H1 (cell line): ENCODE measurements around the gene RASAL2. TPM values are rescaled to one million over a fixed set of nuclear protein-coding genes. Genes with fewer than 3 reads are reported as not detected.

ENCODE experiments used
- CTCF ChIA-PET: fragments of 300-600 bp; sonication (Branson Sonifier 250); formaldehyde crosslinking; loops from one replicate; lab custom pipeline; 2021; ENCODE audit not compliant: partially characterized antibody; lab: Charles Lee
- POLR2A ChIA-PET: fragments of 300-600 bp; sonication (Branson Sonifier 250); formaldehyde crosslinking; loops from one replicate; lab custom pipeline; 2021; ENCODE audit warnings: inconsistent platforms; ENCODE audit not compliant: partially characterized antibody; lab: Charles Lee
- DNase-seq, 2 experiments: peaks; one replicate each; pipeline versions ENCODE4 v3.0.0 to v3.0.0-alpha.2; 2010 to 2022; ENCODE audit warnings: low spot score in 2 of 2, low read depth in 1 of 2, mixed read lengths in 1 of 2
- FAIRE-seq: peaks from 2 replicates; lab custom pipeline; 2011; peaks lifted over from hg19 to GRCh38; lab: Jason Lieb, UNC
- H2AFZ ChIP-seq: 2 replicates; pipeline ENCODE4 v1.8.1; 2012; ENCODE audit warnings: low read length, inconsistent platforms
- H2AK5ac ChIP-seq: 2 replicates; pipeline ENCODE4 v1.6.1; 2013; ENCODE audit warnings: low read depth, low read length
- H2BK120ac ChIP-seq: replicated peaks from 2 replicates; pipeline ENCODE3; 2013; ENCODE audit warnings: low read depth, low read length, inconsistent platforms
- H2BK12ac ChIP-seq: 2 replicates; pipeline ENCODE4 v1.6.1; 2013; ENCODE audit warnings: low read depth, low read length
- H2BK15ac ChIP-seq: 2 replicates; pipeline ENCODE4 v1.6.1; 2013; ENCODE audit warnings: low read length
- H2BK20ac ChIP-seq: 2 replicates; pipeline ENCODE4 v1.6.1; 2013; ENCODE audit warnings: low read length
- H2BK5ac ChIP-seq: 2 replicates; pipeline ENCODE4 v1.6.1; 2013; ENCODE audit warnings: low read depth, low read length
- H3K14ac ChIP-seq: 2 replicates; pipeline ENCODE4 v1.6.1; 2013; ENCODE audit warnings: inconsistent platforms; ENCODE audit not compliant: insufficient read length
- H3K18ac ChIP-seq: 2 replicates; pipeline ENCODE4 v1.6.1; 2013; ENCODE audit warnings: low read length; ENCODE audit errors: extremely low read depth
- H3K23ac ChIP-seq: 2 replicates; pipeline ENCODE4 v1.6.1; 2013; ENCODE audit warnings: inconsistent platforms; ENCODE audit not compliant: insufficient read length
- H3K23me2 ChIP-seq: 2 replicates; pipeline ENCODE4 v1.6.1; 2013; ENCODE audit warnings: low read depth, low read length
- H3K27ac ChIP-seq: 2 replicates; pipeline ENCODE4 v1.6.1; 2011; ENCODE audit warnings: low read depth, low read length, inconsistent platforms
- H3K27me3 ChIP-seq, 4 experiments: replicated peaks in 1 of 4; 1 replicate in 1 of 4; 2 replicates in 3 of 4; pipeline versions ENCODE4 v1.6.1 to v1.8.1; 2011 to 2013; ENCODE audit warnings: low read length in 3 of 4, mild to moderate bottlenecking in 3 of 4, inconsistent platforms in 2 of 4, mixed read lengths in 2 of 4, moderate library complexity in 1 of 4; ENCODE audit not compliant: control insufficient read depth in 3 of 4, insufficient read depth in 3 of 4; ENCODE audit errors: extremely low read depth in 1 of 4
- H3K36me3 ChIP-seq, 4 experiments: 2 replicates each; pipeline versions ENCODE4 v1.6.1 to v1.8.1; 2011 to 2013; ENCODE audit warnings: mild to moderate bottlenecking in 4 of 4, low read length in 3 of 4, moderate library complexity in 2 of 4, control low read depth in 1 of 4, inconsistent platforms in 1 of 4; ENCODE audit not compliant: insufficient read depth in 4 of 4, control insufficient read depth in 2 of 4
- H3K4ac ChIP-seq: replicated peaks from 2 replicates; pipeline ENCODE3; 2013; ENCODE audit warnings: low read length, low read depth, mixed read lengths, inconsistent platforms; ENCODE audit not compliant: insufficient read length
- H3K4me1 ChIP-seq, 4 experiments: replicated peaks in 1 of 4; 1 replicate in 1 of 4; 2 replicates in 3 of 4; pipeline versions ENCODE4 v1.6.1 to v1.8.1; 2011 to 2013; ENCODE audit warnings: low read length in 3 of 4, inconsistent platforms in 2 of 4, mixed read lengths in 1 of 4; ENCODE audit not compliant: insufficient read depth in 4 of 4, control insufficient read depth in 3 of 4
- H3K4me2 ChIP-seq, 2 experiments: 2 replicates each; pipeline versions ENCODE4 v1.6.1 to v1.8.1; 2011 to 2013; ENCODE audit warnings: low read depth in 2 of 2, low read length in 2 of 2, control low read depth in 1 of 2, inconsistent platforms in 1 of 2, mild to moderate bottlenecking in 1 of 2; ENCODE audit not compliant: insufficient read depth in 1 of 2
- H3K4me3 ChIP-seq, 4 experiments: fragments of 200-600, 300-600 bp in 1 of 4; sonication (generic), shearing (Covaris generic), sonication (Bioruptor Twin) in 1 of 4; 2 replicates each; pipeline versions ENCODE4 v1.5.1 to v1.8.1; 2011 to 2016; ENCODE audit warnings: low read length in 4 of 4, low read depth in 3 of 4, control low read depth in 2 of 4, inconsistent platforms in 2 of 4, mild to moderate bottlenecking in 2 of 4, mixed read lengths in 1 of 4, moderate library complexity in 1 of 4; ENCODE audit not compliant: insufficient read depth in 2 of 4; ENCODE audit errors: extremely low read depth in 1 of 4
- H3K56ac ChIP-seq: replicated peaks from 2 replicates; pipeline ENCODE3; 2013; ENCODE audit warnings: low read depth, mild to moderate bottlenecking, mixed read lengths, low read length, inconsistent platforms; ENCODE audit not compliant: insufficient read length
- H3K79me1 ChIP-seq: 2 replicates; pipeline ENCODE4 v1.6.1; 2013; ENCODE audit warnings: low read depth, low read length, control low read depth
- H3K79me2 ChIP-seq, 2 experiments: 2 replicates each; pipeline versions ENCODE4 v1.6.1 to v1.8.1; 2012 to 2013; ENCODE audit warnings: low read length in 2 of 2, mild to moderate bottlenecking in 2 of 2, inconsistent platforms in 1 of 2; ENCODE audit not compliant: insufficient read depth in 2 of 2, control insufficient read depth in 1 of 2
- H3K9ac ChIP-seq, 4 experiments: replicated peaks in 1 of 4; 1 replicate in 1 of 4; 2 replicates in 3 of 4; pipeline versions ENCODE4 v1.6.1 to v1.8.1; 2011 to 2013; ENCODE audit warnings: low read depth in 3 of 4, low read length in 3 of 4, control low read depth in 2 of 4, mild to moderate bottlenecking in 2 of 4, moderate library complexity in 2 of 4, inconsistent platforms in 1 of 4; ENCODE audit errors: extremely low read depth in 1 of 4
- H3K9me3 ChIP-seq, 2 experiments: 2 replicates each; pipeline versions ENCODE4 v1.6.1 to v1.8.1; 2012 to 2013; ENCODE audit warnings: mild to moderate bottlenecking in 2 of 2, moderate library complexity in 2 of 2, control low read depth in 1 of 2, inconsistent platforms in 1 of 2, low read depth in 1 of 2, low read length in 1 of 2, mixed read lengths in 1 of 2; ENCODE audit not compliant: insufficient read depth in 2 of 2
- H4K20me1 ChIP-seq, 2 experiments: replicated peaks in 1 of 2; 2 replicates each; pipeline versions ENCODE3 to v1.8.1; 2011 to 2013; ENCODE audit warnings: inconsistent platforms in 2 of 2, low read length in 2 of 2, mild to moderate bottlenecking in 1 of 2; ENCODE audit not compliant: insufficient read depth in 2 of 2, control insufficient read depth in 1 of 2
- H4K5ac ChIP-seq: 2 replicates; pipeline ENCODE4 v1.6.1; 2013; ENCODE audit warnings: low read length, low read depth, mixed read lengths, inconsistent platforms; ENCODE audit not compliant: insufficient read length
- H4K8ac ChIP-seq: 2 replicates; pipeline ENCODE4 v1.8.0; 2013; ENCODE audit warnings: mild to moderate bottlenecking, moderate library complexity, low read length, inconsistent platforms; ENCODE audit not compliant: insufficient read depth; ENCODE audit errors: extremely low read depth
- H4K91ac ChIP-seq: replicated peaks from 2 replicates; pipeline ENCODE3; 2013; ENCODE audit warnings: low read length, mixed read lengths, inconsistent platforms; ENCODE audit not compliant: insufficient read length
- BCL11A ChIP-seq, 2 experiments: IDR thresholded peaks; one replicate each; pipeline ENCODE4 v1.6.1; 2011; ENCODE audit warnings: low read depth in 2 of 2, low read length in 2 of 2, mild to moderate bottlenecking in 2 of 2
- SP1 ChIP-seq: IDR thresholded peaks from 2 replicates; pipeline ENCODE4 v1.6.1; 2011; ENCODE audit warnings: low read depth, low read length
- WGBS, 2 experiments: shearing (Covaris generic) in 1 of 2; methylation state at CpG; one replicate each; pipeline versions ENCODE4 v1.1.6 to v1.1.7; 2013 to 2015; ENCODE audit warnings: low lambda C conversion rate in 2 of 2, mixed read lengths in 2 of 2, inconsistent platforms in 1 of 2, low coverage in 1 of 2, missing lambda C conversion rate in 1 of 2; ENCODE audit not compliant: insufficient replicate concordance in 2 of 2, insufficient coverage in 1 of 2, insufficient read length in 1 of 2; ENCODE audit errors: extremely low coverage in 1 of 2, missing lambda C conversion rate in 1 of 2; 5-methylcytosine and 5-hydroxymethylcytosine counted together
- polyA plus RNA-seq, 7 experiments: library from polyadenylated mRNA; depleted of rRNA in 3 of 7; stranded (reverse) in 5 of 7; unstranded in 2 of 7; fragments of >200 nt in 5 of 7; fragments of 200-250 nt in 2 of 7; gene quantifications; 1 replicate in 5 of 7; 2 replicates in 1 of 7; 4 replicates in 1 of 7; pipeline versions ENCODE4 v1.2.1 to v1.2.3, GENCODE V29; 2011 to 2013; ENCODE audit warnings: missing spikeins in 2 of 7, mixed read lengths in 2 of 7
- total RNA-seq: library from RNA; stranded (reverse); fragmentation: NEBNext Ultra II Directional; extraction: Animal tissue kit (Norgen Biotek cat#: 25700); gene quantifications from 2 replicates; pipeline ENCODE4 v1.2.1, GENCODE V29; 2021

The RASAL2 gene
- total and polyA plus RNA-seq, 2 of the 8 experiments (the other 6 are each of a cell fraction or from before 2014, with no cell fraction given): 15.9 to 32.5 TPM

- Histone ChIP-seq H4K20me1 (no peaks in the 10 kb centered on the region), H2BK12ac (no peak overlapping the region), H3K23me2 (no peaks in the 10 kb centered on the region), H3K4ac (no peak overlapping the region), H2BK15ac (no peak overlapping the region), H2AFZ (no peak overlapping the region), H3K4me1 (peaks cover 0 to 6% (median 2%) of the 10 kb centered on the region in 4 experiments; a peak in 2 of 7 replicates), H3K56ac (no peak overlapping the region), H3K4me3 (no peak overlapping the region), H3K9ac (no peak overlapping the region), H3K27me3 (no peaks in the 10 kb centered on the region), H3K18ac (no peak overlapping the region), H2BK5ac (no peak overlapping the region), H3K4me2 (0 out of 4 replicates have a peak overlapping the region, but pooled peaks of 1 of the 2 experiments have one; percentile 7), H3K79me1 (peaks cover 4% of the 10 kb centered on the region; the same call in 1 of the 2 replicates), H3K27ac (no peak overlapping the region), H3K79me2 (peaks cover 3 to 57% of the 10 kb centered on the region in 2 experiments; a peak in 3 of 4 replicates), H2BK20ac (no peak overlapping the region), H4K8ac (no peak overlapping the region), H2BK120ac (no peak overlapping the region), H4K91ac (no peak overlapping the region), H2AK5ac (no peak overlapping the region), H4K5ac (no peak overlapping the region), H3K14ac (no peak overlapping the region), H3K9me3 (peaks cover 9 to 15% of the 10 kb centered on the region in 2 experiments; a peak in 3 of 4 replicates), H3K23ac (no peak overlapping the region), H3K36me3 (peaks cover 0 to 6% (median 1%) of the 10 kb centered on the region in 4 experiments; a peak in 2 of 8 replicates)
- POLR2A ChIA-PET: interaction anchor here (0.7 kb wide), 1 partner anchor 35 kb away, joined by 3 read pairs; no protein-coding TSS in a partner anchor
- no peak for DNase-seq
- CTCF ChIA-PET: interaction anchor here (0.7 to 2.5 kb wide), 5 partner anchors 28 to 257 kb away, joined by 3 to 6 read pairs (median 4); partner anchors contain the start of gene RASAL2
- no peak for FAIRE-seq
- TF ChIP-seq SP1 (no peak), BCL11A (IDR thresholded peaks at IDR 0.05; ENCODE audit: low read depth in 2 of 2, low read length in 2 of 2) (no peak)
- WGBS, 2 experiments: 73% methylated on average over 1 of the region's 1 CpG; no CpG with 5 or more reads in 1 of the 2 experiments
Observed at GRCh38 chr1:178122283-178122682, 28.4 kb downstream of the RASAL2 start.
